Measurements from ENCODE around the gene MIA2. TPM values are rescaled to one million over a fixed set of nuclear protein-coding genes. Genes with fewer than 3 reads are reported as not detected.
A peak's percentile ranks its signal among the peaks of the same experiment; 100 is the strongest.

The MIA2 gene
- total RNA-seq, 2 donors from 2014 or later: 16.8 to 26.5 TPM

GRCh38 chr14:39431416-39432178 is 197.9 kb downstream of the MIA2 start:
- peak; percentile 82 for DNase-seq
- H3K9me3 Mint-ChIP-seq: no peaks in the 10 kb centered on the region

DNA sequence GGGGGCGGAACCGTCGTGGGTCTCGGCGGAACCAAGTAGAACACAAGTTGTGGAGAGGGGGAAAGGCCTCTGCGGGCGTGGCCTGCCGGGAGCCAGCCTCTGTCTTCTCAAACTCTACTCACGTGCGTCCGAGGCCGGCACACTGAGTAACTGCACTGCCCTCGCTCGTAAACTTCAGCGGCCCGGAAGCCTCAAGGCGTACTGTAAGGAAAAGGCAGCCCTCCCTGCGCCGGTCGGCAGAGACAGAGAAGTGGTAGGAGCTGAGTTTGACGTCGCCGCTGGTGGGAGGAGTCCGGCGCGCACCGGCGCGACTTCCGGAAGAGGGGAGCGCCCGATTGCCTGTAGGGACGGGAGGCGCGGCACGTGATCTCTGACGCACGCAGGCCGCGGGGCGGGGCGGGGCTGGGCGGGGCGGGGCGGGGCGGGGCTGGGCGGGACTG is 198.5 kb downstream of the MIA2 start, which contains the start of gene FBXO33:
Gene FBXO33 (minus strand): TSS at position 255 of the 440 bp plus-strand sequence. CDS start 271 bp downstream, outside the sequence.
- H3K27ac Mint-ChIP-seq: peak within 1 kb of the TSS; percentile 100
- WGBS, 2 experiments (ENCODE audit: insufficient coverage in 1 of 2, insufficient read length in 1 of 2): 0% methylated on average over 6 to 47 of the region's 47 CpGs
- H3K27me3 Mint-ChIP-seq (ENCODE audit: insufficient read depth): no peaks in the 10 kb centered on the region
- H3K9me3 ChIP-seq (ENCODE audit: control insufficient read depth, low read length): no peaks in the 10 kb centered on the region
- peak within 1 kb of the TSS; percentile 95 for H3K4me3 Mint-ChIP-seq
- no peaks in the 10 kb centered on the region for H3K36me3 ChIP-seq (ENCODE audit: control insufficient read depth, insufficient read depth, low read length)
- peak within 1 kb of the TSS; percentile 95 for H3K4me3 ChIP-seq (ENCODE audit: low read length)
- TF ChIP-seq CTCF (conservative IDR thresholded peaks at IDR 0.05): no peak
- H3K9me3 Mint-ChIP-seq: no peaks in the 10 kb centered on the region
- H3K9ac ChIP-seq (ENCODE audit: extremely low read depth, low read length, poor library complexity, severe bottlenecking): peak within 1 kb of the TSS; percentile 100
- peak within 1 kb of the TSS; percentile 100 for H3K27ac ChIP-seq (ENCODE audit: low read depth, low read length)
- H3K36me3 Mint-ChIP-seq (ENCODE audit: low read depth): no peaks in the 10 kb centered on the region
- H3K4me1 Mint-ChIP-seq: peaks cover 23% of the 10 kb centered on the region
- H3K4me1 ChIP-seq (ENCODE audit: control insufficient read depth, insufficient read depth, low read length): peaks cover 5% of the 10 kb centered on the region
- peak; percentile 98 for DNase-seq
- H3K27me3 ChIP-seq (ENCODE audit: control insufficient read depth, insufficient read depth, low read length, poor library complexity, severe bottlenecking): no peaks in the 10 kb centered on the region

More at GRCh38 chr14:39431416-39432178, 197.9 kb downstream of the MIA2 start:
- no peaks in the 10 kb centered on the region for H3K27me3 ChIP-seq (ENCODE audit: control insufficient read depth, insufficient read depth, low read length, poor library complexity, severe bottlenecking)
- H3K4me3 ChIP-seq (ENCODE audit: low read length): peak overlapping the region; percentile 94
- H3K9ac ChIP-seq (ENCODE audit: extremely low read depth, low read length, poor library complexity, severe bottlenecking): peak overlapping the region; percentile 100
- no peaks in the 10 kb centered on the region for H3K36me3 Mint-ChIP-seq (ENCODE audit: low read depth)
- peak overlapping the region; percentile 100 for H3K27ac ChIP-seq (ENCODE audit: low read depth, low read length)
- TF ChIP-seq CTCF (conservative IDR thresholded peaks at IDR 0.05): no peak
- no peaks in the 10 kb centered on the region for H3K9me3 ChIP-seq (ENCODE audit: control insufficient read depth, low read length)
- peaks cover 6% of the 10 kb centered on the region for H3K4me1 ChIP-seq (ENCODE audit: control insufficient read depth, insufficient read depth, low read length)
- peak overlapping the region; percentile 100 for H3K27ac Mint-ChIP-seq
- peak overlapping the region; percentile 95 for H3K4me3 Mint-ChIP-seq
- WGBS, 2 experiments (ENCODE audit: insufficient coverage in 1 of 2, insufficient read length in 1 of 2): 0% methylated on average over 44 to 81 of the region's 81 CpGs
- H3K4me1 Mint-ChIP-seq: peaks cover 27% of the 10 kb centered on the region
- H3K27me3 Mint-ChIP-seq (ENCODE audit: insufficient read depth): no peaks in the 10 kb centered on the region
- H3K36me3 ChIP-seq (ENCODE audit: control insufficient read depth, insufficient read depth, low read length): no peaks in the 10 kb centered on the region

- Histone ChIP-seq H3K27ac (ENCODE audit: low read depth, low read length) (peak overlapping the region; percentile 90), H3K4me1 (ENCODE audit: control insufficient read depth, insufficient read depth, low read length) (peaks cover 5% of the 10 kb centered on the region), H3K36me3 (ENCODE audit: control insufficient read depth, insufficient read depth, low read length) (no peaks in the 10 kb centered on the region), H3K4me3 (ENCODE audit: low read length) (peak overlapping the region; percentile 95), H3K9ac (ENCODE audit: extremely low read depth, low read length, poor library complexity, severe bottlenecking) (peak overlapping the region; percentile 72), H3K9me3 (ENCODE audit: control insufficient read depth, low read length) (no peaks in the 10 kb centered on the region), H3K27me3 (ENCODE audit: control insufficient read depth, insufficient read depth, low read length, poor library complexity, severe bottlenecking) (no peaks in the 10 kb centered on the region)
- no peaks in the 10 kb centered on the region for H3K36me3 Mint-ChIP-seq (ENCODE audit: low read depth)
- H3K9me3 Mint-ChIP-seq: no peaks in the 10 kb centered on the region
- peaks cover 2% of the 10 kb centered on the region for H3K27me3 Mint-ChIP-seq (ENCODE audit: insufficient read depth)
- peak overlapping the region; percentile 97 for H3K27ac Mint-ChIP-seq
- WGBS, 2 experiments (ENCODE audit: insufficient coverage in 1 of 2, insufficient read length in 1 of 2): 0 to 1% methylated on average over 20 to 38 of the region's 38 CpGs
- peak overlapping the region; percentile 95 for H3K4me3 Mint-ChIP-seq
- peaks cover 23% of the 10 kb centered on the region for H3K4me1 Mint-ChIP-seq
- peak; percentile 22 for TF ChIP-seq CTCF (conservative IDR thresholded peaks at IDR 0.05)
- DNase-seq: peak; percentile 93
These were observed 199.1 kb downstream of the MIA2 start for GRCh38 chr14:39432619-39433451.
